HG03095 (cell line): ENCODE results near the gene ATF7IP2.
"Not testable (repeated sequence)": the region's sequence is repeated elsewhere in the genome, so short reads cannot be mapped to it uniquely, and the experiment has no call there.

Source experiments
- ATAC-seq: cut with Tn5 transposase; IDR thresholded peaks from one replicate; pipeline ENCODE4 v1.9.1; 2021; ENCODE audit warnings: moderate library complexity; ENCODE audit not compliant: unreplicated experiment

Gene ATF7IP2

DNA sequence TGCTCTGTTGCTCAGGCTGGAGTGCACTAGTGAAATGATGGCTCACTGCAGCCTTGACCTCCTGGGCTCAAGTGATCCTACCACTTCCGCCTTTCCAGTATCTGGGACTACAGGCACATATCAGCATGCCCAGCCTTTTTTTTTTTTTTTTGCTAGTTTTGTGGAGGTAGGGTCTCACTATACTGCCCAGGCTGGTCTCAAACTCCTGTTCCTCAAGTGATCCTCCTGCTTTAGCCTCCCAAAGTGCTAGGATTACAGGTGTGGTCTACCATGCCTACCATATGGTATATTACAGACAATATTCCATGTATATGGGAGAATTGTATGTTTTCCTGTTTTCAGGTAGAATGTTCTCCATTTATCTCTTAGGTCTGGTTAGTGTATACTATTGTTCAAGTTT, 12.3 kb upstream of the ATF7IP2 start:
- ATAC-seq = no peak

DNA sequence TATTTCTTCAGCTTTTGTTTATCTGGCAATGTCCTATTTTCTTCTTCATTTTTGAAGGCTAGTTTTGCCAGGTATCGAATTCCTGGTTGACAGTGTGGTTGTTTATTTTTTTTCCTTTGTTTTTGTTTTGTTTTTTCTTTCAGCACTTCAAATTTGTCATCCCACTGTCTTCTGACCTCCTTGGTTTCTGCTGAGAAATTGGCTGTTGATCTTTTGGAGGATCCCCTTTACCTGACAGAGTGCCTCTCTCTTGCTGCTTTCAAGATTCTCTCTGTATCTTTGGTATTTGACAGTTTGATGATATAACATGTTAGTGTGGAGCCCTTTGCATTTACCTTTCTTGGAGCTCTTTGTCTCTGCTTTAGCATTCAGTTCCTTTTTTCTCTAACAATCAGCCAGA, 9.6 kb upstream of the ATF7IP2 start:
- ATAC-seq = no peak

DNA sequence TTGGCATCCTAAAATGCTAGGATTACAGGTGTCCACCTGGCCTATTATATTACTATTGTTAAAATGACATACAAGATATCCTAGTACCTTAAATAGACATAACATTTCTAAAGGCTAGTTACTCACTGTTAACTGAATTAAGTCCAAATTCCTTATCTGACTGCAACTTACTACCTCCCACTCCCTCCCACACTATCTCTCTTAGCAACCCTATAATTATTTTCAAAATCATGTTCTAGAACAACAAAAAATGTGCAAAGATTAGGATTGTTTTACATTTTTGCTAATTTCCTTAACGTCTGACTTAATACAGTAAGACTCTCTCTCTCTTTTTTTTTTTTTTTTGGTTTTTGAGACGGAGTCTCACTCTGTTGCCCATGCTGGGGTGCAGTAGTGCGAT, 2.2 kb upstream of the ATF7IP2 start:
- no peak for ATAC-seq

DNA sequence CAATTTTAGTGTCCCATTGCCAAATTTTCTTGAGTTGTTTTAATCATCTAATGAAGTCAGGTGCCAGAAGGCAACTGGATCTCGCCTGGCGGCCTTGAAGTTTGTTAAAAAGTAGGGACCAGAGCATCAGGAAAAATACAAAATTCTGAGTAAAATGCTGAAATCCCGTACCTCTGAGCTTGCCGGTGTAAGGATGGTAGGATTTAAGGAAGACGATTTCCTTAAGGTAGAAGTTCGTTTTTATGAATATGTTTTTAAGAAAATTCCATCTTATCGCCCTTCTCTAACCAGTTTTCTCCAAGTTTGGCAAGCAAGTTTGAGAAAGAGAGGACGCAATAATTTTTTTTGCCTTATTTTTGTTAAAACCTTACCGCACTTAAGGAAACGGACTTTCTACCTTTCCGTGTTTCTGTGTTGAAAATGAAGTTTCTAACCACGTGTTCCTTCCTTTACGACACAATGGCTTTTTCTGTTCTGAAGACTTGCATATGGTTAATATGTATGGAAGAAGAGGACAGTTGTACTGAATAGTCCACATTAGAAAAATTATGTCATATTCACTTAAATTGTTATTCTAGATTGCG, 748 bp downstream of the ATF7IP2 start:
- no peak for ATAC-seq

DNA sequence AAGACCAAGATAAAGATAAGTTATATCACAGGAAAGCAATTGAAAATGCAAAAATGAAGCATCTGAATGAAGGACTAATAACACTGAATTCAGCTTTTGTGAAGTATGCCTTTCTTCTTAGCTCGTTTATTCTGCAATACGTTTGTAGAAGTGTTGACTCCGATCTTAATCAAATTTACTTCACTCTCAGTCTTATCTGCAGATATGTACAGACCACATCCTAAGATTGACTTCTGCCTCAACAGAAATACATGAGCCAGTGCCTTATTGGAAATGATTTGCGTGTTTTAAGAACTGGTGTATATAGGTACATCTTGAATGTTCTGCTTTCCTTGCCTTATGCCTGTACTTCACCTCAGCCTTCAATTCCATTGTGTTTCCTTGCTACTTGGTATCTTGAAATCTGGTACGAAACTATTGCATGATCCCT, 1.3 kb downstream of the ATF7IP2 start:
- no peak for ATAC-seq

DNA sequence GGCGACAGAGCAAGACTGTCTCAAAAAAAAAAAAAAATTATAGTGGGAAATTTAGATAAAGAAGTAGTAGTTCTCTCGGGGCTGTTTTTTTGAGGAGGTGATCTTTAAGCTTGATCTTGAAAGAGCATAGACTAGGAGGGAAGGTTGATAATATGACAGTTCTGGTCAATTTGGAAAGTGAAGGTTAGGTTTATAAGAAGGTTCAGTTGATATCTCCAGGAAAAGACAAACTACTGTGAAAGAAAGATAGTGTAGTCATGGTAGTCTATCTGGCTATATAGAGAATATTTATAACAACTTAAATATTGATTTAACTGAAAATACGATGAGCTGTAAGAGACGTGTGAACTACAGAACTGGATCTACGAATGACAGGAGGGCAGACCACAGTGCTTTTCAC, 3.1 kb downstream of the ATF7IP2 start:
- ATAC-seq = no peak

DNA sequence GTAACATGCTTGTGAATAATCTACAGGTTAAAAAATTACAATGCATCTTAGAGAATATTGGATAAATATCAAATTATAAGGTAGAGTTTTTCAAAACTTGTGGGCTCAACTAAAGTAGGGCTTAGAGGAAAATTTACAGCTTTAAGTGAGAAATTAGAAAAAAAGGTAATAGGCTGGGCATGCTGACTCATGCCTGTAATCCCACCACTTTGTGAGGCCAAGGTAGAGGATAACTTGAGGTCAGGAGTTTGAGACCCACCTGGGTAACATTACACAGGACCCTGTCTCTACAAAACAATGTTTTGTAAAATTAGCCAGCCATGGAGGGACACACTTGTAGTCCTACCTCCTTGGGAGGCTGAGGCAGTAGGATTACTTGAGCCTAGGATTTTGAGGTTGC, 4.5 kb downstream of the ATF7IP2 start:
- ATAC-seq = no peak

DNA sequence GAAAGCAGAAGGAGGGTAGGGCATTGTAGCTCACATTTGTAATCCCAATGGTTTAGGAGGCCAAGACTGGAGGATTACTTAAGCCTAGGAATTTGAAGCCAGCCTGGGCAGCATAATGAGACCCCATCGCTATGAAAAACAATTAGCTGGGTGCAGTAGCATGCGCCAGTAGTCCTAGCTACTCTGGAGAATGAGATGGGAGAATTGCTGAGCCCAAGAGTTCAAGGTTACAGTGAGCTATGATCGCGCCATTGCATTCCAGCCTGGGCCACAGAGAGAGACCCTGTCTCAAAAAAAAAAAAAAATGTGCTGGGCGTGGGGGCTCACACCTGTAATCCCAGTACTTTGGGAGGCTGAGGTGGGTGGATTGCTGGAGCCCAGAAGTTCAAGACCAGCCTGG, 5.0 kb downstream of the ATF7IP2 start:
- ATAC-seq = no peak

DNA sequence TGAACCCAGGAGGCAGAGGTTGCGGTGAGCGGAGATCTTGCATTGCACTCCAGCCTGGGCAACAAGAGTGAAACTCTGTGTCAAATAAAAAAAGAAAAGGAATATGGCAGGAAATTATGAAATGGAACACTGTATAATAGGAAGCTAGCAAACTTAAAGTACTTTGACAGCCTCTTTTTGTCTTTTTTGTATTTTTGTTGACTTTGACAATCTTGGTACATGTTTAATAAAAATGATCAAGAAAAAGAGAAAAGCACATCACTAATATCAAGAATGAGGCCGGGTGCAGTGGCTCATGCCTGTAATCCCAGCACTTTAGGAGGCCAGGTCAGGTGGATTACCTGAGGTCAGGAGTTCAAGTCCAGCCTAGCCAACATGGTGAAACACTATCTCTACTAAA, 5.5 kb downstream of the ATF7IP2 start:
- no peak for ATAC-seq

DNA sequence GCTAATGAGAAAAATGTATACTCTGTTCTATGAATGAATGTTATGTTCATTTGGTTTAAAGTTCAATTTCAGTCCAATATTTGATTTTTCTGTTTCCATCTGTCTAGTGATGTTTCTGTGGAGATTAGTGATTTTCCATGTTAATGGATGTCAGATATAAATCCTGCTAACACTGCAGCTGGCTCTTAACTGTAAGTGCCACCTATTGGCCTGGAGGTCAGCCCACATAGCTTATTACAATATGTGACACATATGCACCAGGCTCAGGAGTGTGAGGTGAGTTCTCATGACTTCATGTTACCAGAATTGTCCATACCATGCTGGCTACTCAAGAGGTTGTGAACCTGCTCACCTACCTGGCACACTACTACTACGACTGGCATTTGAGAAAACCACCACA, 17.1 kb downstream of the ATF7IP2 start:
- ATAC-seq = no peak

DNA sequence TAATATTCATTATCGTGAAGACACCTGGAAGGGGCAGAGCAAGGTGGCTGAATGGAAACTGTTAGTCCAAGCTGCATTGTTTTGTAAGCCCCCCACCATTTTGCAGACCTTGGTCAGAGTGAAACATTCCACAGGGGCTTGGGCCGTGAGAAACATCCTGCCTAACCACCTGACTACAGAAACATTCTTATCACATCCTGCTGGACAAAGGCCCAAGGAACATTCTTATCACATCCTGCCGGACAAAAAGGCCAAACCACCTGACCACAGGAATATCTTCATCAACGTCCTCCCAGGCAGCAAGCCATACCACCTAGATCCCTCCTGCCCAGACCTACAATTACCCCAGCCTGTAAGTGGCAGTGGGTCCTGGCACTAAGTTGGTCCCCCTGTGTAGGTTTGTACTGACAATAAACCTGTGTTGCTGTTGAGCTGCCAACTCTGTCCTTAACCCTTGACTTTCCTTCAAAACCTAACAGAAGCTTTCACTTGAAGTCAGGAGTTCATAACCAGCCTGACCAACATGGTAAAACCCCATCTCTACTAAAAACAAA, 19.6 kb downstream of the ATF7IP2 start:
- no peak for ATAC-seq

DNA sequence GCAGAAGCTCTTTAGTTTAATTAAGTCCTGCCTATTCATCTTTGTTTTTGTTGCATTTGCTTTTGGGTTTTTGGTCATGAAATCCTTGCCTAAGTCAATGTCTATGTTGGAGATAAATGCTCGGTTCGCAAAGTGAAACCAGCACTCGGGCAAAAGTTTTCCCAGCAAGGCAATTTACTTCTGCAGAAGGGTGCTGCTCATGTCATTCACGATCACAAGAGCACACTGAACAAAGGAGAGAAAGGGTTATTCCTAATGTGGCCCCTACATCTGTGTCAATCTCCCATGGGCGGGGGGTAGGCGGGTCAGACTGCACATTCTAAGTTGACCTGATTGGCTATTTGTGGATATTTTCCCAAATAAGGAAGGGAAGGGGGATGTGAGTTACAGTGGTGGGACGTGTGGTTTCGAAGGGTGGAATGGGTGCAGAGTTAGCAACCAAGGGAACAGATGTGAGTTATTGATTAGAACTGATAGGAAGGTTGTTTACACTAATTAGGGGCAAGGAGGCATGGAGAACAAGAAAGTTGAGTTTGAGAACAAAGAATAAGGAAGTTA, 23.0 kb downstream of the ATF7IP2 start:
- ATAC-seq = no peak

DNA sequence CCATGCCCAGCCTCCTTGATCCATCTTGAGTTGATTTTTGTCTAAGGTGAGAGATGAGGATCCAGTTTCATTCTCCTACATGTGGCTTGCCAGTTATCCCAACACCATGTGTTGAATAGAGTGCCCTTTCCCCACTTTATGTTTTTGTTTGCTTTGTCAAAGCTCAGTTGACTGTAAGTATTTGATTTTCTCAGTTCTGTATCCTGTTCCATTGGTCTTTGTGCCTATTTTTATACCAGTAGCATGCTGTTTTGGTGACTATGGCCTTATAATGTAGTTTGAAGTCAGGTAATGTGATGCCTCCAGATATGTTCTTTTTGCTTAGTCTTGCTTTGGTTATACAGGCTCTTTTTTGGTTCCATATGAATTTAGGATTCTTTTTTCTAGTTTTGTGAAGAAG, 23.9 kb downstream of the ATF7IP2 start:
- not testable (repeated sequence) for ATAC-seq

DNA sequence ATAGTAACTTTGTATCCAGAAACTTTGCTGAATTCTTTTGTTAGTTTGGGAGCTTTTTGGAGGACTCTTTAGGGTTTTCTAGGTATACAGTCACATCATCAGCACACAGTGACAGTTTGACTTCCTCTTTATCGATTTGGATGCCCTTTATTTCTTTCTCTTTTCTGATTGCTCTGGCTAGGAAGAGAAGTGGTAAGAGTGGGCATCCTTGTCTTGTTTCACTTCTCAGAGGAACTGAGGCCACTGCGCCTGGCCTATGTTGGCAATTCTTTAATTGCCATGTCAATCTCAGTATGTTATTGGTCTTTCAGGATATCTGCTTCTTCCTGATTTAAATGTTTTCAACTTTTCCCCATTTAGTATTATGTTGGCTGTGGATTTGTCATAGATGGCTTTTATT, 24.6 kb downstream of the ATF7IP2 start:
- ATAC-seq = no peak

DNA sequence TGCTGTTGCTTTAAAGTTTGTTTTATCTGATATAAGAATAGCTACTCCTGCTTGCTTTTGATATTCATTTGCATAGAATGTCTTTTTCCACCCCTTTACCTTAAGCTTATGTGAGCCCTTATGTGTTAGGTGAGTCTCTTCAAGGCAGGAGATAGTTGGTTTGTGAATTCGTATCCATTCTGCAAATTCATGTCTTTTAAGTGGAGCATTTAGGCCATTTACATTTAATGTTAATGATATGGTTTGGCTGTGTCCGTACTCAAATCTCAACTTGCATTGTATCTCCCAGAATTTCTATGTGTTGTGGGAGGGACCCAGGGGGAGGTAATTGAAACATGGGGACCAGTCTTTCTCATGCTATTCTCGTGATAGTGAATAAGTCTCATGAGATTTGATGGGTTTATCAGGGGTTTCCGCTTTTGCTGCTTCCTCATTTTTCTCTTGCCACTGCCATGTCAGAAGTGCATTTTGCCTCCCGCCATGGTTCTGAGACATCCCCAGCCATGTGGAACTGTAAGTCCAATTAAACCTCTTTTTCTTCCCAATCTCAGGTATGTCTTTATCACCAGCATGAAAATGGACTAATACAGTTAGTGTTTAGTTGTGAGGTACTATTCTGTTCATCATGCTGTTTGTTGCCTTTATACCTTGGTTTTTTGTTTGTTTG, 27.2 kb downstream of the ATF7IP2 start:
- ATAC-seq = no peak

DNA sequence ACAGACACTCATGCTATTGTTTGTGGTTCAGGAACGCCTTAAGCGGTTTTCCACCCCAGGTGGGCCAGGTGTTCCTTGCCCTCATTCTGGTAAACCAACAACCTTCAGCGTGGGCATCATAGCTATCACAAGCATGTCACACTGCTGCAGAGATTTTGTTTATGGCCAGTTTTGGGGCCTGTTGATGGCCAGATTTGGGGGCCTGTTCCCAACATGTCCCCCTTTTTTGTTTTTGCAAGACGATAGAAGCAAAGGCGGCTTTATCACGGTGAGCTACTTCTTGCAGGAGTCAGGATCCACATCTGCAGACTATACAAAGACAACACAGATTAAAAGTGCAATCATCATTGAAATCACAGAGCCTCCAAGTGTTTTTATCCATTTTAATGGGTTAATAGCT, 32.3 kb downstream of the ATF7IP2 start:
- not testable (repeated sequence) for ATAC-seq

DNA sequence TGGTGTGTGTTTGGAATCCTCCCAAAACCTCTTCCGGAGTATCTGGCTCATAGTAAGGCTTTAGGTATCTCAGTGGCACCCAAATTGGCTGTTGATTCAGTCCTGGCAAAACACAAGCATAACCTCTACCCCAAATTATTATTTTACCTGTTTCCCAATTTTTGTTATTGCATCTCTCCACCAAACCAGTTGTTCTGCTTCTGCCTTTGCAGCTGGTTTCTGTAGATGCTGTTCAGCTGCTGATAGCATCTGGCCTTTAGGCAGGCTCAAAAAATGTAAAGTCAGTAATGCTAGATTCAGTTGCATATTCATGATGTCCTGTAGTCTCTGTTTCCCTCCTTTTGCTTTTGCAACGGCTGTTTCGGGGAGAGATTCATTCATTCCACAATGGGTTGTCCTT, 33.8 kb downstream of the ATF7IP2 start:
- ATAC-seq = no peak

DNA sequence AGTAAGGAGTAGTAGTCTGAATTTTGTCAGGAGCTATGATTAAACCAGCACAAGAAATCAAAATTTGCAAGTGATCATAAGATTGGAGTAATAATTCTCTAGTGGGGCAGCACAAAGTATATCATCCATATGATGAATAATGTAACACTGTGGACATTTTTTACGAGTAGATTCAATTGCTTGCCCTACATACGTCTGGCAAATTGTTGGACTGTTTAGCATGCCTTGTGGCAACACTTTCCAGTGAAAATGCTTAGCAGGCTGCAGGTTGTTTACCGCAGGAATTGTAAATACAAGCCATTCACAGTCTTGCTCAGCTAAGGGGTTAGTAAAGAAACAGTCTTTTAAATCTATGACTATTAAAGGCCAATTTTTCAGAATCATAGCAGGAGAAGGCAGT, 35.7 kb downstream of the ATF7IP2 start:
- no peak for ATAC-seq

DNA sequence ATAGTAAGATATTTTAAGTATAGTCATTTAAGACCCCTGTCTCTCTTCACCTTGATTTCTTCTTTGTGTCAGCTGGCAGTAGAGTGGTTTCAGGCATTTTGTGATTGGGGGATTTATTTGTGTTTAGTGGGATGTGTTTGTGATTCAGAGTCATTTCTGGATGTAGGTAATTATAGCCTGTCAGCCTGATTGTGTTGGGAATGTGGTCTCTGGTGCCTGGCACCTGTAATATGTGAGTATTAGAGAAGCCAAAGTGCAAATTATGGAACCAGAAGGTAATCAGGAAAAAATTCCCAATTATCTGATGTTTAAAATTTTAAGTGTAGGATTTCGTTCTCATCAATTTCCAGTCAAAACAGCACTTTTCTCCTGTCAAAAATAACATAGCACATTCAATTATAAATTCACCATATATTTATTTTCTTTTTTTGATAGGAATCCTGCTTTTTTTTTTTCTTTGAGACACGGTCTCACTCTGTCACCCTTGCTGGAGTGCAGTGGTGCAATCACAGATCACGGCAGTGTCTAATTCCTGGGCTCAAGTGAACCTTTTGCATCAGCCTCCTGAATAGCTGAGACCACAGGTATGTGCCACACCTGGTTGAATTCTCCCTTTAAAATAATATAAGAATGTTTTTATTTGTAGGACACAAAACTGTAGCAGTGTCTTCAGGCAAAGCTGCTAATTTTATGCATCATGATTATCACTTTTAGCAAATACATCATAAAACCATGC, 42.7 kb downstream of the ATF7IP2 start:
- no peak for ATAC-seq

DNA sequence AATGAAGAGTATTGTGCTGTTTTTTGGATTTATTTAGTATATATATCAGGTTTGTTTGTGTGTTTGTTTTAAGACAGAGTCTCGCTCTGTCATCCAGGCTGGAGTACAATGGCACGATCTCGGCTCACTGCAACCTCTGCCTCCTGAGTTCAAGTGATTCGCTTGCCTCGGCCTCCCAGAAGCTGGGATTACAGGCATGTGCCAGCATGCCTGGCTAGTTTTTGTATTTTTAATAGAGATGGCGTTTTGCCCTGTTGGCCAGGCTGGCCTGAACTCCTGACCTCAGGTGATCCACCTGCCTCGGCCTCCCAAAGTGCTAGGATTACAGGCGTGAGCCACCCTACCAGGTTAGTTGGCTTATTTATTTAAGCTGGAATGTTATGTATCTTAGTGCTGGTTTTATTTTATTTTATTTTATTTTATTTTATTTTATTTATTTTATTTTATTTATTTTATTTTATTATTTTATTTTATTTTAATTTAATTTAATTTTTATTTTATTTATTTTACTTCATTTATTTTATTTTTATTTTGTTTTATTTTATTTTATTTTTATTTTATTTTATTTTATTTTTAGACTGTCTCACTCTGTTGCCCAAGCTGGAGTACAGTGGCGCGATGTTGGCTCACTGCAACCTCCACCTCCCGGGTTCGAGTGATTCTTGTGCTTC, 43.6 kb downstream of the ATF7IP2 start:
- not testable (repeated sequence) for ATAC-seq

DNA sequence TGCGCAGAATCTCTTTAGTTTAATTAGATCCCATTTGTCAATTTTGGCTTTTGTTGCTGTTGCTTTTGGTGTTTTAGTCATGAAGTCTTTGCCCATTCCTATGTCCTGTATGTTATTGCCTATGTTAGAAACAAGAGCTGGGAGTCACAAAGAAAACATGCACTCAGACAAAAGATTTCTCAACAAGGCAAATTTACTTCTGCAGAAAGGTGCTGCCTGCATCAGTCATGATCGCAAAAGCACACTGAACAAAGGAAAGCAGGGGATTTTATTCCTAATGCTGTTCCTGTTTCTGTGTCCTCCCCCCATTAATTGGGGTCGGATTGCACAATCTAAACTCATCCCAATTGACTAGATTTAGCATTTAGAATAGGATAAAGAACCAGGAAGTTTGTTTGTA, 55.9 kb downstream of the ATF7IP2 start:
- no peak for ATAC-seq
